ENCODE data around the gene TRIM38.

Gene TRIM38

DNA sequence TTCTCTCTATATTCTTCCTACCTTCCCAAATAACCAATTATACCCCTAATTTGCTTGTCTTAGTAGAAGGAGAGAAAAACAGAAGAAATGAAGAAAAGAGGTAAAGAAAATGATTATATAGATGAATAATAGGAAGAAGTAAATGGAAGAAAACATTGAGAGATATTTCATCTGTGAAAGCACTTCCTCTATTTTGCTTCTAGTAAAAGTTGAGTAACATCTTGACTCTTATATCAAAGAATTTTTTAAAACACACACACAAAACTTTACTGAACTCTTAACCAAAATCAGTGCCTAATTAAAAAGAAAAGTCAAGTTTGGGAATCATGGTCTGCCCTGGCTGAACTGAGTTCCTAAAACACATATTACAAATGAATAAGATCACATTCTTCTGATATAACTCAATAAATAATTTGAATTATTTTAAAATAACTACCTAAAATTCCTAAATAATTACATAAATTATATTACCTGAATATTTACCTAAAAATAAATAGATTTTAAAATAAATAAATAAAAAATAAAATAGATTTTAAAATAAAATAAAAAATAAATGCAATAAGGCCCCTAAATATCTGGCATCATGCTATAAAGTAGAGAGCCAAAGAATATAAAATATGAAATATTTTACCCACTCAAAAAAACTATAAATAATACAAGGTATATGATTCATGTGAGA lies 40.9 kb upstream of the TRIM38 start (continued):
- TF ChIP-seq, protein P1, sequence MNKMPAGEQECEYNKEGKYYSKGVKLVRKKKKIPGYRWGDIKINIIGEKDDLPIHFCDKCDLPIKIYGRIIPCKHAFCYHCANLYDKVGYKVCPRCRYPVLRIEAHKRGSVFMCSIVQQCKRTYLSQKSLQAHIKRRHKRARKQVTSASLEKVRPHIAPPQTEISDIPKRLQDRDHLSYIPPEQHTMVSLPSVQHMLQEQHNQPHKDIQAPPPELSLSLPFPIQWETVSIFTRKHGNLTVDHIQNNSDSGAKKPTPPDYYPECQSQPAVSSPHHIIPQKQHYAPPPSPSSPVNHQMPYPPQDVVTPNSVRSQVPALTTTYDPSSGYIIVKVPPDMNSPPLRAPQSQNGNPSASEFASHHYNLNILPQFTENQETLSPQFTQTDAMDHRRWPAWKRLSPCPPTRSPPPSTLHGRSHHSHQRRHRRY (tag by site-specific recombination; IDR thresholded peaks at IDR 0.05): no peak
- TF ChIP-seq GLI4 (tag by site-specific recombination; IDR thresholded peaks at IDR 0.05): no peak

DNA sequence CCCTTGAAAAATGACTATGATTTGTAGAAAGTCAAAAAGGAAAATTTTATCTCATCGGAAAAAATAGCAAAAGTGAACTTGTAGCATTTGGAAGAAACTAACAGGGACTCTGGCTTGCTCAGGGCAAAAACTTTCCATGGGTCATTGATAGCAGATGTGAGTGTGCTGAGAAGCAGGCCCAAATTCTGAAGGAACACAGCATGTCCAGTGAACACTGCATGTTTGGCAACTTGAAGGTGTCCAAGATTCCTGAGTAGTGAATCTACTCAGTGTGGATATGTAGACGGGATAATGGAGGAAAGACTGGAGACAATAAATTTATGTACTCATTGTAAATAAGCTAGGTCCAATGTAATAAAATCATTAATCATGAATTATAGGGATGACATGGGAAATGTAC lies 40.3 kb upstream of the TRIM38 start:
- Histone ChIP-seq H3K36me3 (ENCODE audit: control insufficient read depth in 2 of 2, insufficient read depth in 1 of 2, low read length in 2 of 2) (no peaks in the 10 kb centered on the region), H3K9me3 (ENCODE audit: control insufficient read depth, insufficient read depth, low read depth, low read length) (no peaks in the 10 kb centered on the region), H3K27ac (ENCODE audit: extremely low read depth, low read depth, low read length) (no peak overlapping the region), H3K4me3 (ENCODE audit: low read depth, low read length) (no peak overlapping the region), H3K4me1 (ENCODE audit: control insufficient read depth, insufficient read depth, low read length) (no peaks in the 10 kb centered on the region)
- POLR2A ChIA-PET: no interaction called here
- CTCF ChIA-PET: no interaction called here
- TF ChIP-seq BCL11A (tag by site-specific recombination; IDR thresholded peaks at IDR 0.05; ENCODE audit: low read depth) (no peak), ZNF660 (tag by site-specific recombination; IDR thresholded peaks at IDR 0.05) (no peak), MYNN (tag by site-specific recombination; IDR thresholded peaks at IDR 0.05; ENCODE audit: borderline replicate concordance) (no peak), HOXC10 (CRISPR knock-in tag; IDR thresholded peaks at IDR 0.05) (no peak), ZNF670 (tag by site-specific recombination; IDR thresholded peaks at IDR 0.05; ENCODE audit: low read depth) (no peak), ZNF677 (tag by site-specific recombination; IDR thresholded peaks at IDR 0.05) (no peak), ZFP41 (tag by site-specific recombination; IDR thresholded peaks at IDR 0.05; ENCODE audit: borderline replicate concordance) (no peak), ZNF548 (tag by site-specific recombination; IDR thresholded peaks at IDR 0.05) (no peak), ZNF610 (tag by site-specific recombination; IDR thresholded peaks at IDR 0.05; ENCODE audit: borderline replicate concordance) (no peak)
- TF ChIP-seq, protein P2, sequence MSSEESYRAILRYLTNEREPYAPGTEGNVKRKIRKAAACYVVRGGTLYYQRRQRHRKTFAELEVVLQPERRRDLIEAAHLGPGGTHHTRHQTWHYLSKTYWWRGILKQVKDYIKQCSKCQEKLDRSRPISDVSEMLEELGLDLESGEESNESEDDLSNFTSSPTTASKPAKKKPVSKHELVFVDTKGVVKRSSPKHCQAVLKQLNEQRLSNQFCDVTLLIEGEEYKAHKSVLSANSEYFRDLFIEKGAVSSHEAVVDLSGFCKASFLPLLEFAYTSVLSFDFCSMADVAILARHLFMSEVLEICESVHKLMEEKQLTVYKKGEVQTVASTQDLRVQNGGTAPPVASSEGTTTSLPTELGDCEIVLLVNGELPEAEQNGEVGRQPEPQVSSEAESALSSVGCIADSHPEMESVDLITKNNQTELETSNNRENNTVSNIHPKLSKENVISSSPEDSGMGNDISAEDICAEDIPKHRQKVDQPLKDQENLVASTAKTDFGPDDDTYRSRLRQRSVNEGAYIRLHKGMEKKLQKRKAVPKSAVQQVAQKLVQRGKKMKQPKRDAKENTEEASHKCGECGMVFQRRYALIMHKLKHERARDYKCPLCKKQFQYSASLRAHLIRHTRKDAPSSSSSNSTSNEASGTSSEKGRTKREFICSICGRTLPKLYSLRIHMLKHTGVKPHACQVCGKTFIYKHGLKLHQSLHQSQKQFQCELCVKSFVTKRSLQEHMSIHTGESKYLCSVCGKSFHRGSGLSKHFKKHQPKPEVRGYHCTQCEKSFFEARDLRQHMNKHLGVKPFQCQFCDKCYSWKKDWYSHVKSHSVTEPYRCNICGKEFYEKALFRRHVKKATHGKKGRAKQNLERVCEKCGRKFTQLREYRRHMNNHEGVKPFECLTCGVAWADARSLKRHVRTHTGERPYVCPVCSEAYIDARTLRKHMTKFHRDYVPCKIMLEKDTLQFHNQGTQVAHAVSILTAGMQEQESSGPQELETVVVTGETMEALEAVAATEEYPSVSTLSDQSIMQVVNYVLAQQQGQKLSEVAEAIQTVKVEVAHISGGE (tag by site-specific recombination; conservative IDR thresholded peaks at IDR 0.05; ENCODE audit: low read depth): no peak
- TF ChIP-seq, protein P3, sequence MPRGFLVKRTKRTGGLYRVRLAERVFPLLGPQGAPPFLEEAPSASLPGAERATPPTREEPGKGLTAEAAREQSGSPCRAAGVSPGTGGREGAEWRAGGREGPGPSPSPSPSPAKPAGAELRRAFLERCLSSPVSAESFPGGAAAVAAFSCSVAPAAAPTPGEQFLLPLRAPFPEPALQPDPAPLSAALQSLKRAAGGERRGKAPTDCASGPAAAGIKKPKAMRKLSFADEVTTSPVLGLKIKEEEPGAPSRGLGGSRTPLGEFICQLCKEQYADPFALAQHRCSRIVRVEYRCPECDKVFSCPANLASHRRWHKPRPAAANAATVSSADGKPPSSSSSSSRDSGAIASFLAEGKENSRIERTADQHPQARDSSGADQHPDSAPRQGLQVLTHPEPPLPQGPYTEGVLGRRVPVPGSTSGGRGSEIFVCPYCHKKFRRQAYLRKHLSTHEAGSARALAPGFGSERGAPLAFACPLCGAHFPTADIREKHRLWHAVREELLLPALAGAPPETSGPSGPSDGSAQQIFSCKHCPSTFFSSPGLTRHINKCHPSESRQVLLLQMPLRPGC (tag by site-specific recombination; IDR thresholded peaks at IDR 0.05): no peak
- TF ChIP-seq, protein P4, sequence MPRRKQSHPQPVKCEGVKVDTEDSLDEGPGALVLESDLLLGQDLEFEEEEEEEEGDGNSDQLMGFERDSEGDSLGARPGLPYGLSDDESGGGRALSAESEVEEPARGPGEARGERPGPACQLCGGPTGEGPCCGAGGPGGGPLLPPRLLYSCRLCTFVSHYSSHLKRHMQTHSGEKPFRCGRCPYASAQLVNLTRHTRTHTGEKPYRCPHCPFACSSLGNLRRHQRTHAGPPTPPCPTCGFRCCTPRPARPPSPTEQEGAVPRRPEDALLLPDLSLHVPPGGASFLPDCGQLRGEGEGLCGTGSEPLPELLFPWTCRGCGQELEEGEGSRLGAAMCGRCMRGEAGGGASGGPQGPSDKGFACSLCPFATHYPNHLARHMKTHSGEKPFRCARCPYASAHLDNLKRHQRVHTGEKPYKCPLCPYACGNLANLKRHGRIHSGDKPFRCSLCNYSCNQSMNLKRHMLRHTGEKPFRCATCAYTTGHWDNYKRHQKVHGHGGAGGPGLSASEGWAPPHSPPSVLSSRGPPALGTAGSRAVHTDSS (tag by site-specific recombination; IDR thresholded peaks at IDR 0.05): no peak
- TF ChIP-seq, protein P5, sequence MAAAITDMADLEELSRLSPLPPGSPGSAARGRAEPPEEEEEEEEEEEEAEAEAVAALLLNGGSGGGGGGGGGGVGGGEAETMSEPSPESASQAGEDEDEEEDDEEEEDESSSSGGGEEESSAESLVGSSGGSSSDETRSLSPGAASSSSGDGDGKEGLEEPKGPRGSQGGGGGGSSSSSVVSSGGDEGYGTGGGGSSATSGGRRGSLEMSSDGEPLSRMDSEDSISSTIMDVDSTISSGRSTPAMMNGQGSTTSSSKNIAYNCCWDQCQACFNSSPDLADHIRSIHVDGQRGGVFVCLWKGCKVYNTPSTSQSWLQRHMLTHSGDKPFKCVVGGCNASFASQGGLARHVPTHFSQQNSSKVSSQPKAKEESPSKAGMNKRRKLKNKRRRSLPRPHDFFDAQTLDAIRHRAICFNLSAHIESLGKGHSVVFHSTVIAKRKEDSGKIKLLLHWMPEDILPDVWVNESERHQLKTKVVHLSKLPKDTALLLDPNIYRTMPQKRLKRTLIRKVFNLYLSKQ (tag by site-specific recombination; IDR thresholded peaks at IDR 0.05; ENCODE audit: borderline replicate concordance): no peak
- TF ChIP-seq, protein P6, sequence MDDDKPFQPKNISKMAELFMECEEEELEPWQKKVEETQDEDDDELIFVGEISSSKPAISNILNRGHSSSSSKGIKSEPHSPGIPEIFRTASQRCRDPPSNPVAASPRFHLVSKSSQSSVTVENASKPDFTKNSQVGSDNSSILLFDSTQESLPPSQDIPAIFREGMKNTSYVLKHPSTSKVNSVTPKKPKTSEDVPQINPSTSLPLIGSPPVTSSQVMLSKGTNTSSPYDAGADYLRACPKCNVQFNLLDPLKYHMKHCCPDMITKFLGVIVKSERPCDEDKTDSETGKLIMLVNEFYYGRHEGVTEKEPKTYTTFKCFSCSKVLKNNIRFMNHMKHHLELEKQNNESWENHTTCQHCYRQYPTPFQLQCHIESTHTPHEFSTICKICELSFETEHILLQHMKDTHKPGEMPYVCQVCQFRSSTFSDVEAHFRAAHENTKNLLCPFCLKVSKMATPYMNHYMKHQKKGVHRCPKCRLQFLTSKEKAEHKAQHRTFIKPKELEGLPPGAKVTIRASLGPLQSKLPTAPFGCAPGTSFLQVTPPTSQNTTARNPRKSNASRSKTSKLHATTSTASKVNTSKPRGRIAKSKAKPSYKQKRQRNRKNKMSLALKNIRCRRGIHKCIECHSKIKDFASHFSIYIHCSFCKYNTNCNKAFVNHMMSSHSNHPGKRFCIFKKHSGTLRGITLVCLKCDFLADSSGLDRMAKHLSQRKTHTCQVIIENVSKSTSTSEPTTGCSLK (tag by site-specific recombination; IDR thresholded peaks at IDR 0.05): no peak
